ENCODE measurements around the gene ZNF436.
"Not testable (repeated sequence)": the region's sequence is repeated elsewhere in the genome, so short reads cannot be mapped to it uniquely, and the experiment has no call there.

Gene ZNF436

DNA sequence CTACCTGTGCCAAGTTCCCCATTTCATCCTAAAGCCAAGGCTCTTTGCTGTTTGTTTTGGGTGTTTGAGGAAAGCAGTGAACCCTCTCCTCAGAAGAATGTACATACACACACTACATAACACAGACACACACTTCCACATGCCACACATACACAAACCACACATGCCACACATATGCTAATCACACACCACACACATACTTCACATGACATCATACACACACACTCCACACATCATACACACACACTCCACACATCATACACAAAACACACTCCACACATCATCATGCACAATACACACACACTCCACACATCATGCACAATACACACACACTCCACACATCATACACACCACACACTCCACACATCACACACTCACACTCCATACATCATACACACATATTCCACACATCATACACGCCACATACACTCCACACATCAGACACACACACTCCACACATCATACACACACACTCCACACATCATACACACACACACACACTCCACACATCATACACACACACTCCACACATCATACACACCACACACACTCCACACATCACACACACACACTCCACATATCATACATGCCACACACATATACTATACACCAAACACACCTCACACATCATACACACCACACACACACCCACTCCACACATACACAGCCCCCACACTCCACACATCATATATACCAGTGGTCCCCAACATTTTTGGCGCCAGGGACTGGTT lies 22.7 kb upstream of the ZNF436 start:
- no peak for DNase-seq (ENCODE audit: low spot score)

DNA sequence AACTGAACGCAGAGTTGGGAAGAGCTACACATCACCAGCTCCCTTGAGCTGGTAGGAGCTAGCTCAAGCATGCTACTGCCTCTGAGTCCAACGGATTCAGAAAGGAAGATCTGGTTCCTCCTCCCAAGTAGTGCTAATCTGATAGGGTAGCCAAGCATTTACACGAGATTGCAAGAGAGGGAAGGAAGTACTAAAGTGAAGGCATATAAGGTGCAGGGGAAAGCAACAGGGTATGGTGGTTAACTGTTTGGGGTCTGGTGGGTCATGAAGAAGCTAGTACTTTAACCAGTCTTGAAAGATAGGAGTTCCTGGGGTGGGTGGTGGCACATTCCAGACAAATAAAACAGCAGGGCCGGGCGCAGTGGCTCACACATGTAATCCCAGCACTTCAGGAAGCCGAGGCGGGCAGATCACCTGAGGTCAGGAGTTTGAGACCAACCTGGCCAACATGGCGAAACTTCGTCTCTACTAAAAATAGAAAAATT lies 20.2 kb upstream of the ZNF436 start:
- DNase-seq (ENCODE audit: low spot score), result no peak

DNA sequence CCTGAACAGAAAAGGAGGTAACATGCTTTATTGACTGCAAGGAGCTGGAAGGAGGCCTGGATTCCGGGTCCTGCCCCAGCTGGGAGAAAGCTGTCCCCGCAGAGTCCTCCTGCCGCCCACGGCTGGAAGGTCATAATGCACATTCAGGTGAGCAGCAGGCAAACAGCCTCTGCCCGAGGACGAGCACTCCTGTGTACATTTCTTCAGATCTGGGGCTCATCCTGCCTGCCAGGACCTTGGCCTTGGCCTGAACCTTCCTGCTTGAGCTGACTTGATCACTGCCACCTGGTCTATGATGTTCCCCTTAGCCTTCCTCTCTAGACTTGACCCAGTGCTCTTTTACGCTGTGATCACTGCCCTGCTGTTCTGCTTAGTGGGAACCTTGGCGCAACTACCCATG lies 17.9 kb upstream of the ZNF436 start:
- DNase-seq (ENCODE audit: low spot score), result no peak

DNA sequence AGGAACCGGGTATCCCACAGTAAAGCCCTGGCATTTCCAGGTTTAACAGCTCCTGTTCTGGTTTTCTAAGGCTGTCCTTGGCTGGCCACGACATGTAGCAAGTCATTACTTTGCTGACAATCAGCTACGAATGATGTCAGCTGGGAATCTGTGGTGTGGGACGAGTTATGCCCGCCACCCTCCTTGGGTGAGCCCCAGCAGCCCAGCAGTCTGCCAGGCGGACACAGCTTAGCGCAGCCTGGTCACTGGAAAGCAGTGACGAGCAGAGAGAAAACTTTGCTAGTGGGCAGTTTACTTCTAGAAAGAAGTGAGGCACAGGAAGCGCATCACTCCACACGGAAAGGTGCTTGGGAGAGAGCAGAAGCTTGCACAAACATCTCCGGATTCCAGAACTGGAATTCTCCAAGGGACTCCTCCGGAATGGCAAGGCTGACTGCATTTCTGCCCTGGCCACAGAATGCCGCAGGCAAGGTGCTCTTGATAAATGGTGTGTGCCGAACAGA lies 15.5 kb upstream of the ZNF436 start:
- no peak for DNase-seq (ENCODE audit: low spot score)

DNA sequence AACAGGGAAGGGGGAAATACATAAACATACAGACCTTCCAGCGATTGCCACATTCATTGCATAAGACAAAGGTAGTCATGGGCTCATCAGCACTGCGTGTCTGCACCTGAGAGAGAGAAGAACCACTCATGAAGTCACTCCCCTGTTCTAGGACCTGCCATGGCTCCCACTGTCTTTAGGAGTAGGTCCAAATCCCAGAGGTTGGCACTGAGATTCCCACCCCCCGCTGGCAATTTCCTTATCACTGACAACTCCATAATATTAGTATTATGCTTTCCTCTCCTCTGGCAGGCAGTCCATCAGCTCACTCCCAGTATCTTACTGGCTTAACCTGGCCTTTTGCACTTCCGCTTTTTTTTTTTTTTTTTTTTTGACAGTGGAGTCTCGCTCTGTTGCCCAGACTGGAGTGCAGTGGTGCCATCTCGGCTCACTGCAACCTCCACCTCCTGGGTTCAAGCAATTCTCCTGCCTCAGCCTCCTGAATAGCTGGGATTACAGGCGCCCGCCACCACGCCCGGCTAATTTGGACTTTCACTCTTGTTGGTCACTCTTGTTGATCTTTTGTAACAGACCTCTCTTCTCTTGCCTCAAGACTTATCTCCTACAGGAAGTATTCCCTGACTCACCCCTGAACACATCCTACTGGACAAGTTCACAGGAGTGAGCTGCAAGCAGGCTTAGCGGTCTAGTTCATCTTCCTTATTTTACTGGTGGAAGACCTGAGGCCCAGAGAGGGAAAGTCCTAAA lies 14.8 kb upstream of the ZNF436 start:
- DNase-seq (ENCODE audit: low spot score), result no peak

DNA sequence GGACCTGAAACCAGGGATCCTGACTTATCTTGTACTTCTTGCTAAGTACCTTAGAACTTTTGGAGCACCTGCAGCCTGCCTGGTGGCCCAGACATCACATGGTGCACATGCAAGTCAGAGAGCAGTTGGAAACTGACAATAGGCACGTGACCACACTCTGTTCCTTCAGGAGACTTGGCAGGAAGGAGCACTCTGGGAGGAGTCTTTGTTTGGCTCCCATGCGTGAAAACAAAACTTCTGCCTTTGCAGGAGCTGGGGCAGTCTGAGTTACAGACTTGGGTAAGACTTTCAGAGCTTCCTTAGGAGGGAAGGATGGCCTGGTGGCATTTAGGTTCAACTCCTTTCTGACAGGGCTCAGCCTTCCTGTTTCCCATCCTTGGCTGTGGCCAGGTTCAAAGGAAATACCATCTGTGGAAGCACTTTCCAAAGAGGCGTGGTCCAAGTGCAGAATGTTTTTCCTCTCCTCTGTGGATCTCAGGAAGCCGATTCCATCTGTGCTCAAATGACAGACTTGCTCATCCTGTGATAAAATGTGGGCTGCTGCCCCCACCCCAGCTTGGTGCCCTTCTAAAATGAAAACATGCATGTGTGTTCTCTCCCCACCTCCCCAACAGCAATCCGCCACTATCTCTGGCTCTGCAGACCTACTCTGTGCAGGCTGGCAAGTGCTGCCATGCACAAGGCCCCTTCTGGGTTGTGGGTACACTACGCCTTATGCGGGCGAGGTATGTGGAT lies 14.1 kb upstream of the ZNF436 start:
- no peak for DNase-seq (ENCODE audit: low spot score)

DNA sequence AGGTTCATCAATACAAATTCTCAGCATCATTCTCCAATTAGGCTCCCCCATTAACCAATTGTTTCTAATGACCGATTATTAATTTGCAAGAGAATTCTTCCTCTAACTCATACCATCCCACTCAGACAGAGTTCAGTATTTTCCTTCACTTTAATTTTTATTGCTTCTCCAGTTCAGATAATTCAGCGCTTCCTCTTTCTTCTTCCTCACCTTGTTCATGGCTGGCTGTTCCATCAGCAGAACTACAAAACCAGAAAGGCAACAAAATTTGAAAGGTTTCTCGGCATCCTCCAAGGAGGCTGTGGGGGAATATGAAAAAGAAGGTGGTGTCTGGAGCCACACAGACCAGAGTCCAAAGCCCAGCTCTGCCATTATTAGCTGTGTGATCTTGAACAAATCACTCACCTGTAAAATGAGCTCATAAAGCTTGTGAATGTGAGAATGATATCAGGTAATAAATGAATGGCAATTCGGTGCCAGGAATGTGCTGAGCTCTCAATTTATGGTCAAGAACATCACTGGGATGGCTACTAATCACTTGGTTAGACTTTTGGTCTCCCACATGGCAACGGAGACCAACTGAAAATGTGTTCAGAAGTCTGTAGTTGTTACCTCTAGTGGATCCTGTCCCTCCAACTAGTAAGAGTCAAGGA lies 11.7 kb upstream of the ZNF436 start:
- DNase-seq (ENCODE audit: low spot score), result no peak

DNA sequence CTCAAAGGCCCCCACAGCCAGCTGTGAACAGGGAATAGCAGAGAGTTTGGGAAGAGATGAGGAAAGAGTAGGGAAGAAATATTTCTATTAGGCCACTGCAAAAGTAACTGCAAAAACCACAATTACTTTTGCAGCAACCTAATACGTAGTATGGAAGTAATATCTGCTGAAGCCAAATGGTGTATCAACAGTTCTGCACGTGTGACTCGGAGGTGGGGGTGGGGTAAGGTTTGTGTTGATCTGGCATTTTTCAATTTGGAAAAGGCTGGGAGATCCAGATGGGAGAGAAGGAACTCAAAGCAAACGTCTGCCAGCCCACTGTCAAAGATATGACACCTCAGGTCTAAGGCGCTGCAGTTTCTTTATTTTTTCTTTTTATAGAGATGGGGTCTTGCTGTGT lies 11.1 kb upstream of the ZNF436 start:
- DNase-seq (ENCODE audit: low spot score), result no peak

DNA sequence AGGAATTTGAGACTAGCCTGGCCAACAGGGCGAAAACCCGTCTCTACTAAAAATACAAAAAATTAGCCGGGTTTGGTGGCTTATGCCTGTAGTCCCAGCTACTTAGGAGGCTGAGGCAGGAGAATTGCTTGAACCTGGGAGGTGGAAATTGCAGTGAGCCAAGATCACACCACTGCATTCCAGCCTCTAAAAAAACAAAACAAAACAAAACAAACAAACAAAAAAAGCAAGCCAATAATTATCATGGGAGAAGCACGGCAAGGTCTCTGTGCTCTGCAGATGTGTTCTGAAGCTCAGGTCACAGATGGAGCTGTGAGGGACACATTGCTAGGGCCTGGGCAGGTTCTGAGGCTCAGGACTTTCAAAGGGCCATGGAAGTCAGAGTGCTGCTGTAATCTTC lies 10.6 kb upstream of the ZNF436 start:
- DNase-seq (ENCODE audit: low spot score), result not testable (repeated sequence)

DNA sequence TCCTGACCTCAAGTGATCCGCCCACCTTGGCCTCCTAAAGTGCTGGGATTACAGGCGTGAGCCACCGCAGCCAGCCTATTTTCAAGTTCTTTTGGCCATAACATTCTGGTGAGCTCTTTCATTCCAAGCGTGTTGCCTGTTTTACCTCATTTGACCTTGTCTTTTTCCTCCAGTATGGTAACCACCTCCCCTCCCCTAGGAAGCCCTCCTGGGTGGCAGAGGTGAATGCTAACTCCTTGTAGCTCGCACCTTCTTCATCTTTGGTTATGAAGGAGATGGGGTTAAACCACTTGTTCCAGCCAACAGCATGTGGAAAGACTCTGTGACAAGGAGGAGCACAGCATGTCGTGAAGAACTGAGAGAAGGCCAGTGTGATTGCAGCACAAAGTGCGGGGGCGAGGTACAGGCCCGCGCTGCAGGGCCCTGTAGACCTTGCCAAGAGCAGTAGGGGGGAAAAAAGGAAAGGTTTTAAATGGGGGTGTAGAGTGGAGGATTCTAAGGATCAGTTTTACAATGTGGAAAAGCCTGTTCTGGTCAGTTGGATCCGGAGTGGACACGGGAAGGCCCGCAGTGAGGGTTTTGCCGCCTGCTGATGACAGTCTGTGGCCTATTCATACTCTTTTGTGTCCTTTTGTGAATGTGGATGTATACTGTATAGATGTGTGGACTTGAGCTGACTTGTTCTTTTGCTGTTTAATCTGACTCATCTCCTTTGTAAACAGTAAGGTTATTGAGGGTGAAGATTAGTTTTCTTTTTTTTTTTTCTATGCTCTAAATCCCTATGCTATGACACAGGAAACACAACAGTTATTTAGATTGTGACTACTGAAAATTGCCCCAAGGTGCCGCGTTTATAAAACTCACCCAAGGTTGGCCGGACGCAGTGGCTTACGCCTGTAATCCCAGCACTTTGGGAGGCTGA lies 7.5 kb upstream of the ZNF436 start:
- no peak for DNase-seq (ENCODE audit: low spot score)

DNA sequence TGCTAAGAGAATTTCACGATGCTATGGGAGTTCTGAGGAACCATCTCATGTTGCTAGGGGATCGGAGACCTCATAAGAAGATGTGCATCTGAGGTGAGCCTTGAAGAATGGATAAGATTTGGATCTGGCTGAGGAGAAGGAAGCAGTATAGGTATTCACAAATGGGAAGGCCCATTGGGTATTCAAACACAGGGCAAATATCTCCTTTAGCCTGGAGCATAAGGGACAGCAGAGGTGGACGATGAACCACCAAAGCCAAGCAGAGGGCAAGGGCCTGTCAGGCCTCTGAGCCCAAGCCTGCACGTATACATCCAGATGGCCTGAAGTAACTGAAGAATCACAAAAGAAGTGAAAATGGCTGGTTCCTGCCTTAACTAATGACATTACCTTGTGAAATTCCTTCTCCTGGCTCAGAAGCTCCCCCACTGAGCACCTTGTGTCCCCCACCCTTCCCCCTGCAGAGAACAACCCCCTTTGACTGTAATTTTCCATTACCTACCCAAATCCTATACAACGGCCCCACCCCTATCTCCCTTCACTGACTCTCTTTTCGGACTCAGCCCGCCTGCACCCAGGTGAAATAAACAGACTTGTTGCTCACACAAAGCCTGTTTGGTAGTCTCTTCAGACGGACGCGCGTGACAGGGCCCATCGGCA lies 4.6 kb upstream of the ZNF436 start:
- DNase-seq (ENCODE audit: low spot score), result not testable (repeated sequence)

DNA sequence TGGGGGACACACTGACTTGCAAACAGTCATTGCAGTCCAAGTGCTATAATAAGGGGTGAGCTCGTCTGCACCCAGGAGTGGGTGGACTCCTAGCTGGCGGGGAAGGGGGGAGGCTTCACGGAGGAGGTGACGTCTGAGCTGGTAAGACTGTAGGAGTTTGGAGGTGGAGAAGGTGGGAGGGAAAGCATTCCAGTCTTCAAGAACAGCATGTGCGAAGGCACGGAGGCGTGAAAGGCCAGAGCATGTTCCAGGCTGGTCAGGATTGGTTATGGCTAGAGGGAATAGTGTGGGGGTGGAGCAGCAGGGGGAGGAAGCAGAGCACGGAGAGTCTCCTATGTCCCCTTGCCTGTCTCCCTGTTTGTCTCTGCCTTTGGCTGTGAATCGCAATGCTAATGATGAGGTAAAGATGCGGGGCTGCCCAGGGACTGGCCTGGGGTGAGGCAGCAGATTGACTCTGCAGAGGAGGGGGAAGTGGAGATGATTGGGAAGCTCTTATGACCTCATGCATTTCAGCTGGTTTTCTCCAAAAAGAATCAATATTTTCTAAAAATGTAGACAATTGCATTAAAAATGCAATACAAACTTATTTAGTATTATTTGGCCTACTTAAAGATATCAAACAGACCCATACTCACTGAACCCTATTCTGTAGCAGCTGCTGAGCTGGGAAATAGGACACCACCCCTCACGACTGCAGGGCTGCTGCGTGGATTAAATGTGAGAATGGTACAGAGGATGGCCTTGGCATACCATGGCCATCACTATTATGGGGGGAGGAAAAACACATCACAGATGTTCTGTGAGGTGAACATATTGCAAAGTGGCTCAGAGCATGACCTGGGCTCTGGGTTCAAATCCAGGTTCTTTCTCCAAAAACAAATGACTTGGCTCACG lies 2.6 kb upstream of the ZNF436 start:
- no peak for DNase-seq (ENCODE audit: low spot score)

DNA sequence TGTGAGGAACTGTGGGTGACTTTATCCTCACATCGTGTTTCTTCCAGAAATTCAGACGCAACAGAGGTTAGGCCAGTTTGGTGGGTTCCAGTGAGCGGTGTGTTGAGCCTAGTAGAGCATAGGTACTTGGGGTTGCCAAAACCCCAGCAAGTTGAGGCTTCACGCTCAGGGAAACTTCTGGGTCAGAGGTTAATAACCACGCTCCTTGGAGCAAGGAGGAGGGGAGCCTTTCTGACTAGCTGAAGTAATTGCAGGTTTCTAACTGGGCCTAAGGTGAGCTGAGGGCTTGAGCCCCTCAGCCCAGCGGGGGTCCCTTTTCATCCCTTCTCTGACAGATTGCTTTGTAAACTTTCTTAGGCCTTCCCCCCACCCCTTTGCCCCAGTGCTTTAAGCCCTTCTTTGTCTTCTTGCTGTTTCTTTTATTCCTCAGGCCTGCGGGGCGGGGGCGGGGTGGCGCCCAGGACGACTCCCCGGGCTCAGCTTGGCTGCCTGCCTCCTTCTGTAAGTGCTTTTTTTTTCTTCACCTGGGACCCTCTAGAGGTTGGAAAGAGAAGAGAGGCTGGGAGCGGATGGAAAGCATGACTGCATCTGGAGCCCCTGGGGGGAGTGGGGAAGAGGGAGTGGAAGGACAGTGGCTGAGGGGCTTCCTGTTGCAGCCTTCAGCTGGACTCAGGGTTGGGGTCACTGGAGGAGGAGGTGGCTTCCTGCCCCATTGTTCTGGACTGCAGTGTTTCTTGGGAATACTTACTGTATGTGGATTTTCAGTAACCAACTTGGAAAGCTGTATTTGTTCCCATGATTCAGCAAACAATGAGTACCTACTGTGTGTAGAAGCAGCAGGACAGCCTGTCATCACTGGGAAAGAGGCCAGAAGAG lies 1.3 kb upstream of the ZNF436 start:
- no peak for DNase-seq (ENCODE audit: low spot score)

DNA sequence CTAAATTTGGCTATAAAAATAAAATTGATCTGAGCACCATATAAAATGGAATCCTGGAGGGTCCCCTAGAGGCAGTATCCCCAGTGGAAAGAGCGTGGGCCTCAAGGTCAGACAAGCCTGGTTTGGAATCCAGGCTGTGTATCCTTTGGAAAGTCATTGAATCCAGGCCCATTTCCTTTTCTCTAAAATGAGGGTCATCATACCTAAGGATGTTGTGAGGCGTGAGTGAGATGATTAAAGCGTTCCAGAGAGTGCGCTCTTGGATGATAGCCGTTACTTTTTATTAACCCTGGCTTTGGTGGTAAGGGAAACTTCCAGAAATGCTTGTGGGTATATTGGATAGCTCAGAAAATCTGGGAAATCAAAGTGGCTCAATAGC lies 683 bp upstream of the ZNF436 start:
- DNase-seq (ENCODE audit: low spot score), result no peak

DNA sequence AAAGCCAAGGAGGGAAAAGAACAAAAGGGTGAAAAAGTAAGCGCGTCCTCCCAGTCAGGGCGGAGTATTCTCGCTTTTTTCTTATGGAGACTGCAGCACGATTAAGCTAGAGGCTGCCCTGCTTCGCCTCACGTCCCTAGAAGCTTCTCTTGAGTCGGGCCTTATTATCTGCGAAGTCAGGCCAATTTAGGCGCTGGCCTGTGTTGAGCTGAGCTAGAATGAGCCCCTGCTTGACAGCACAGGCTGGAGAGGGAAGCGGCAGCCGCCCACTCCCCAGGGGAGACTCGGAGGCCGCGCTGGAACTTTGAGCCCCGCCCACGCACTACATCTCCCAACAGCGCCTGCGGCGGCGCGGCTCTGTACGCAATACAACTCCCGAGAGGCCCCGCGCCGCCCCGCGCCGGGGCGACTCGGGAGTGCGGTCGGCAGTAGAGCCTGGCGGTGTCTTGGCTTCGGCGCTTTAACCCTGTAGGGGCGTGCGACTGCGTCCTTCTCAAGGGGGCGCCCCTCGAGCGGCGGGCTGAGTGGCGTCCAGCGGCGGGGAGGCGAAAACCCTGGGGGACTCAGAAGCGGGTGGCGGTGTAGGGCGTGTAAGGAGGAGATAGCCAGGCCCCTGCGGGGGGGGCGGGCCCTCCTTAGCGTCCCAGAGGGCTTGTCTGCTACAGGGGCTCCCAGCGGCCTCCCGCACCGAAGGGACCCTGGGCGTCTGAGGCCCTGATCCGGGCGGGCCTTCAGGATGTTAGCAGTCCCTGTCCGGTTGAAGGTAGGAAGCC lies 888 bp downstream of the ZNF436 start:
- DNase-seq (ENCODE audit: low spot score), result peak; percentile 93

DNA sequence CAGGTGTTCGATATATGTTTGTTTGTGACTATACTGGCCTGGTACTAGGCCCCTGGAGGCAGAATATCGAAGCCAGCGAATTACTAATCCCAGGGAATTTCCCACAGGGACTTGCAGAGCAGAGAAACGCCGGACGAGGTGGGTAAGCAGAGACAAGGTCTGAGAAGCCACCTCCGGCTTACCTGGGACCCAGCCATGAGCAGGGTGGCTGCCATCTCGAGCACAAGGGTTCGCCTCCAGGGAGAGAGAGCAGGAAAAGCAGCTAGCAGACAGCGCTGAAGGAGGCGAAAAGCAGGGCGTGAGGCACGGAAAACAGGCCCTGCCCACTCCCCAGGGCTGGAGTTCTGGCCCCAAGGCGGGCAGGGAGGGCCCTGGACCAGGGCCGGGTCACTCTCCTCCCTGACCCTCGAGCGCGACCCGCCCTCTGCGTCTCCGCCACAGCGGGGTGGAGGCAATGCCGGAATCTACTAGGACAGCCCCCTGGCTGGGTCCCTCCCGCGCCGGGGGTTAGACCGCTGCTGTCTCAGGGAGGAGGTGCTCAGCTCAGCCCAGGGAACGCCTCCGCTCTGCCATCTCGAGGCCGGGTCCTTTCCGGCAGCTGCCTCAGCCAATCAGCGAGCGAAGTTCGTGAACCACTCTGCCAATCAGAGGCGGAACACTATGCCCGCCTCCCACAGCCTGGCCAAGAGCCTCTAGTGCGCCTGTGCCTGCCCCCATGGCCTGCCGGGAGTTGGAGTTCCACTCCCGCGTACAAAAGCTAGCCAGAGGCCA lies 1.7 kb downstream of the ZNF436 start:
- DNase-seq (ENCODE audit: low spot score), result peak; percentile 99

DNA sequence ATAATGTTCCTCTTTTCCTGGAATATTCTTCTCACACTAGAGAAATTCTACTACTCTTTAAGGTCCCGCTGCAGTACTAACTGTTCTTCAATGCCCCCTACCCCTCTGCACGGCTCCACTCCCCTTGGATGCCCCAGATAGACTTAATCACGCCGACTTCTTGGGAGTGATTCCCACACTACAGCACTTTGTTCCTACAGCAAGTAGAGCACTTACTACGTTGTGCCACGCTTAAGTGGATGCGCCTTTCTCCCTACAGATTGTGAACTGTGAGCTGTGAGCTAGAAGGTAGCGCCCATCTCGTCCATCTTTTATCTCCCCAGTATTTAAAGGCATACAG lies 2.2 kb downstream of the ZNF436 start:
- no peak for DNase-seq (ENCODE audit: low spot score)
